Tibial artery (tissue), 4 donors: ENCODE measurements around the gene DPH5.

ENCODE experiments used
- DNase-seq, 2 donors: peaks; one replicate each; pipeline ENCODE4 v3.0.0-alpha.2; 2019
- H3K27ac ChIP-seq, 2 donors: fragments of 200-600 bp; sonication (generic) in 1 of 2; 1 replicate in 1 of 2; 2 replicates in 1 of 2; pipeline ENCODE4 v1.5.1; 2018 to 2019; ENCODE audit warnings: mild to moderate bottlenecking in 1 of 2
- H3K27me3 ChIP-seq, 2 donors: fragments of 200-600 bp; sonication (generic) in 1 of 2; one replicate each; pipeline versions ENCODE4 v1.5.1 to v1.6.0; 2016 to 2019
- H3K36me3 ChIP-seq, 3 donors: fragments of 200-600 bp; sonication (generic) in 2 of 3; one replicate each; pipeline ENCODE4 v1.5.1; 2016 to 2019; ENCODE audit warnings: mild to moderate bottlenecking in 2 of 3
- H3K4me1 ChIP-seq, 4 donors: fragments of 200-600 bp; sonication (generic) in 2 of 4; 1 replicate in 3 of 4; 2 replicates in 1 of 4; pipeline ENCODE4 v1.5.1; 2016 to 2019
- H3K4me3 ChIP-seq, 2 donors: fragments of 200-600 bp; sonication (generic) in 1 of 2; 1 replicate in 1 of 2; 2 replicates in 1 of 2; pipeline ENCODE4 v1.5.1; 2018 to 2019; ENCODE audit warnings: mild to moderate bottlenecking in 2 of 2
- H3K9me3 ChIP-seq, 3 donors: fragments of 200-600 bp; sonication (generic) in 1 of 3; one replicate each; pipeline ENCODE4 v1.5.1; 2016 to 2019
- intact Hi-C: fragments of 100-400 bp; cut with DNase I; formaldehyde crosslinking; loops from one replicate; pipeline ENCODE4 v1.15.0; 2023; ENCODE audit warnings: low total_unique reads
- TF ChIP-seq, protein P1 (sequence below), 2 experiments: fragments of 200-600 bp in 1 of 2; fragments of 450-650 bp in 1 of 2; IDR thresholded peaks; one replicate each; pipeline ENCODE4 v1.5.1; 2017 to 2019; ENCODE audit warnings: antibody characterized with exemption in 2 of 2, mild to moderate bottlenecking in 1 of 2, moderate library complexity in 1 of 2

DPH5 gene

DNA sequence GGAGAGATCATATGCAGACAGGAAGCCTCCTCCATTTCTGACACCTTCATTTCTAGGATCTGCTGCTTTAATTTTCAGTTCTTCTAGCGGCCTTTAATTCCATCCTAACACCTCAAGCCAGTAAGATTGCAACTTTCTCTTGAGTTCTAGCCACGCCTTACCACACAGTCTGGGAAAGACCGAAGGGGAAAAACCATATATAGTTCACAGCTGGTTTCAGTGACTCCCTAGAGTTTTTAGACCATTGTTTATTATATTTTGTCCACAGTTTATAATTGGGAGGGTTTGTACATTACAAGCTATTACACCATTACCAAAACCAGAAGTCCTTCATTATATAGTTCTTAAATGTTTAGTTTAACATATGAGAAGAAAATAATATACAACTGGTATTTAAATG, 37.5 kb downstream of the DPH5 start:
- H3K27ac ChIP-seq, result no peak overlapping the region
- H3K4me1 ChIP-seq, result peaks cover 0 to 12% (median 0%) of the 10 kb centered on the region in 4 donors
- TF ChIP-seq, protein P1, sequence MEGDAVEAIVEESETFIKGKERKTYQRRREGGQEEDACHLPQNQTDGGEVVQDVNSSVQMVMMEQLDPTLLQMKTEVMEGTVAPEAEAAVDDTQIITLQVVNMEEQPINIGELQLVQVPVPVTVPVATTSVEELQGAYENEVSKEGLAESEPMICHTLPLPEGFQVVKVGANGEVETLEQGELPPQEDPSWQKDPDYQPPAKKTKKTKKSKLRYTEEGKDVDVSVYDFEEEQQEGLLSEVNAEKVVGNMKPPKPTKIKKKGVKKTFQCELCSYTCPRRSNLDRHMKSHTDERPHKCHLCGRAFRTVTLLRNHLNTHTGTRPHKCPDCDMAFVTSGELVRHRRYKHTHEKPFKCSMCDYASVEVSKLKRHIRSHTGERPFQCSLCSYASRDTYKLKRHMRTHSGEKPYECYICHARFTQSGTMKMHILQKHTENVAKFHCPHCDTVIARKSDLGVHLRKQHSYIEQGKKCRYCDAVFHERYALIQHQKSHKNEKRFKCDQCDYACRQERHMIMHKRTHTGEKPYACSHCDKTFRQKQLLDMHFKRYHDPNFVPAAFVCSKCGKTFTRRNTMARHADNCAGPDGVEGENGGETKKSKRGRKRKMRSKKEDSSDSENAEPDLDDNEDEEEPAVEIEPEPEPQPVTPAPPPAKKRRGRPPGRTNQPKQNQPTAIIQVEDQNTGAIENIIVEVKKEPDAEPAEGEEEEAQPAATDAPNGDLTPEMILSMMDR (IDR thresholded peaks at IDR 0.05), result no peak
- H3K9me3 ChIP-seq, result no peaks in the 10 kb centered on the region
- no peak for DNase-seq
- intact Hi-C loops, result no loop called here
- peaks cover 0 to 8% (median 0%) of the 10 kb centered on the region in 3 donors for H3K36me3 ChIP-seq
- H3K4me3 ChIP-seq, result no peak overlapping the region
- no peaks in the 10 kb centered on the region for H3K27me3 ChIP-seq

DNA sequence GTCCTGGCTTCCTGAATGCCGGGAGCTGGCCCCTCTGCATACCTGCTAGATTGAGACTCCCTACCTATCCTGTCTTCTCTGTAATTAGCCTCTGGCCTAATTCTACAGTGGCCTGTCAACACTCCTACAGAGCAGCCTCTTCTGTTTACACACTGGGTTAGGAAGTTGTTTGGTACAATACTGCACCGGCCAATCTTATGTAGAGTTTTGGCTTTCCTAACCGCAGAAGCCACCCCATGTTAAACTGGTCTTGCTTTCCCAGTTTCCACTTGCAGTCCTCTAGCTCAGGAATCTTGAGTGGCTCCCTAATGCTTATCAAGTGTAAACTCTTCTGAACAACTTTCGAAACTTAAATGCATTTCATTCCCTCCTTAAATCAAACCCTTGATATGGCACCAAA, 42.8 kb downstream of the DPH5 start:
- no peaks in the 10 kb centered on the region for H3K9me3 ChIP-seq
- no peak overlapping the region for H3K27ac ChIP-seq
- no peak overlapping the region for H3K4me3 ChIP-seq
- peaks cover 0 to 12% (median 1%) of the 10 kb centered on the region in 3 donors for H3K36me3 ChIP-seq
- TF ChIP-seq, protein P1 (IDR thresholded peaks at IDR 0.05), result no peak
- intact Hi-C loops, result no loop called here
- H3K4me1 ChIP-seq, result no peaks in the 10 kb centered on the region
- no peak for DNase-seq
- no peaks in the 10 kb centered on the region for H3K27me3 ChIP-seq

DNA sequence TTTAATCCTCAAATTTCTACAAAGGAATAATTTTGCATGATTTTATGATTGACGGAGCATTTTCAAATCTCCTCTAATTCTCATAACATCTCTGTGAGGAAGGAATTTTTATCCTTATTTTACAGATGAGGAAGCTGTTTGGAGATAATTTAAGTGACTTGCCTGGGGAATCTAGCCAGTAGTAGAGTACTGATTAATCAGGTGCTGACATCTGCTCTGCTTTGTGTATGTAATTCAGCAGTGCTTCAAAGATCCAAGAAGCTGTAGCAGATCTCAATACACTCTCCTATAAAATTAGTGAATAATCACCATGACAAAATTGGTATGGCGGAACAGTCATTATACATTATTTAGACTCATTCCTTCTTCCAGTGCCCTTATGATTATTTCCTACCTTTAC, 46.0 kb downstream of the DPH5 start:
- Histone ChIP-seq H3K27me3 (no peaks in the 10 kb centered on the region), H3K9me3 (no peaks in the 10 kb centered on the region), H3K4me1 (no peaks in the 10 kb centered on the region), H3K36me3 (peaks cover 7 to 25% (median 20%) of the 10 kb centered on the region in 3 donors), H3K4me3 (no peak overlapping the region), H3K27ac (no peak overlapping the region)
- TF ChIP-seq, protein P1 (IDR thresholded peaks at IDR 0.05), result no peak
- intact Hi-C loops, result no loop called here
- DNase-seq, result no peak

DNA sequence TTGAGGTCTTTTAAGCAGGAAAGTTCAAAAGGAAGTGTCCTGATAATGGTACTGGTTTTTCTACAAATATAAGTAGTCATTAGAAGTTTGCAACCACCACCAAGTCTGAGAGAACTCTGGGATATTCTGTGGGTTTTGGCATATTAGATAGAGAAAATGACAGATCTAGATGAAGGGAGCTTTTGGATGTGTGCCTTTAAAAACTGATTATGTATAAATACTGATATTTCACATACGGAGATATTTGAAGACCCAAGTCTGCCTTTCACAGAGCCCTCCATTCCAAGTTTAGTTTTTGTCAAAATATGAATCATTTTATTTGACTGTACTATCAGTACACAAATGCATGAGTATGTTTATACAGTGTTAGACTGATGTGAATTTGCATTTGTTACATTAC, 48.6 kb downstream of the DPH5 start:
- Histone ChIP-seq H3K27ac (no peak overlapping the region), H3K36me3 (peaks cover 7 to 25% (median 25%) of the 10 kb centered on the region in 3 donors), H3K4me1 (no peaks in the 10 kb centered on the region), H3K4me3 (no peak overlapping the region), H3K9me3 (no peaks in the 10 kb centered on the region), H3K27me3 (no peaks in the 10 kb centered on the region)
- intact Hi-C loops, result no loop called here
- TF ChIP-seq, protein P1 (IDR thresholded peaks at IDR 0.05), result no peak
- DNase-seq, result no peak

DNA sequence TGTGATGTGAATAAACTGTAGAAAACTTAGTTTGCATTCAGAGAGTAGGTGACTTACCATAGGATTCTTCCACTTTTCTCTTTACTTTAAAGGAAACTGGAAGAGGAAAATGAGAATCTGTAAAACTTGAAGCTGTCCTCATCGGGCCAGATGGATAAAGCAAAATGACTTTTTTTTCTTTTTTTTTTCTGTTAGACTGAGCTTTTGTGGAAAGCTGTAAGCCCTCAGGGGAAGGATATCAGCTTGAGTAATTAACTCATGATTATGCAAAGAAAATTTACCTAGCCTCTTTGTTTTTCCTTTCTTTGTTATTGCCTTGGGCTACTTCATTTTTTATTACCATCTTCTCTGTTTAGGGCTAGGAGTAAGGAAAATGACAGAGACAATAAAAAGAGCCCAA, 53.4 kb downstream of the DPH5 start:
- H3K4me3 ChIP-seq, result no peak overlapping the region
- TF ChIP-seq, protein P1 (IDR thresholded peaks at IDR 0.05), result no peak
- DNase-seq, result no peak
- H3K36me3 ChIP-seq, result peaks cover 8 to 26% (median 13%) of the 10 kb centered on the region in 3 donors
- H3K27me3 ChIP-seq, result no peaks in the 10 kb centered on the region
- no peak overlapping the region for H3K27ac ChIP-seq
- H3K4me1 ChIP-seq, result peaks cover 0 to 7% (median 0%) of the 10 kb centered on the region in 4 donors
- intact Hi-C loops, result no loop called here
- H3K9me3 ChIP-seq, result no peaks in the 10 kb centered on the region

DNA sequence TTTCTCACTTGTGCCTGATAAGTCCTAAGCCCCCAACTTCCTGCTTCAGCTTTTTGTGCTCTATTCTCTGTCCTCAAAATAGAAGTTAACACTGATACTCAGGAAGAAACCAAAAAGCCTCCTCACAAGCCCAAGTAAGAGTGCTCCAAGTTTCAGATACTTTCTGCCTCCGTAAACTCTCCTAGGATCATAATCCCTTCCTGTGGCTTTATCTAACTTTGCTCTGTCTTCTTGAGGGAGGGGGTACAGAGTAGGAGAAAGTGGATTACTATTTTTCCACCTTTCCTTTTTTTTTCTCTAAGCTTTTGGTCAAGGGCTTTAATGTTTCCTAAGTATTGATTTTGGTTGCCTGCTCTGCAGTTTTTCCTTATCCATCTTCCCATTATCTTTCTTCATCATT, 54.6 kb downstream of the DPH5 start:
- TF ChIP-seq, protein P1 (IDR thresholded peaks at IDR 0.05), result no peak
- Histone ChIP-seq H3K36me3 (peaks cover 19 to 33% (median 25%) of the 10 kb centered on the region in 3 donors), H3K4me3 (no peak overlapping the region), H3K27me3 (no peaks in the 10 kb centered on the region), H3K27ac (no peak overlapping the region), H3K9me3 (no peaks in the 10 kb centered on the region), H3K4me1 (peaks cover 0 to 7% (median 0%) of the 10 kb centered on the region in 4 donors)
- intact Hi-C loops, result no loop called here
- no peak for DNase-seq
